BJ (cell line): ENCODE measurements around the gene DBF4B. TPM values are rescaled to one million over a fixed set of nuclear protein-coding genes. Genes with fewer than 3 reads are reported as not detected.
"Not testable (repeated sequence)": the region's sequence is repeated elsewhere in the genome, so short reads cannot be mapped to it uniquely, and the experiment has no call there.

Experiments used
- CTCF ChIA-PET: fragments of 350-600 bp; formaldehyde crosslinking; extraction: SDS; loops from one replicate; lab custom pipeline; 2021; ENCODE audit warnings: antibody characterized with exemption, inconsistent platforms; lab: Yijun Ruan, JAX
- POLR2A ChIA-PET: fragments of 300-600 bp; sonication (Branson Sonifier 250); formaldehyde crosslinking; extraction: SDS; loops from one replicate; lab custom pipeline; 2021; ENCODE audit warnings: antibody characterized with exemption; lab: Charles Lee
- DNase-seq: peaks from one replicate; pipeline ENCODE4 v3.0.0-alpha.2; 2011; ENCODE audit warnings: low read depth
- H3K27me3 ChIP-seq: 2 replicates; pipeline ENCODE4 v1.6.0; 2011; ENCODE audit warnings: low read length; ENCODE audit not compliant: control insufficient read depth, insufficient read depth
- H3K36me3 ChIP-seq: 2 replicates; pipeline ENCODE4 v1.5.1; 2011; ENCODE audit warnings: low read length; ENCODE audit not compliant: control insufficient read depth, insufficient read depth
- H3K4me3 ChIP-seq: 2 replicates; pipeline ENCODE4 v1.5.1; 2011; ENCODE audit warnings: low read depth, mild to moderate bottlenecking, control low read depth, low read length
- CTCF ChIP-seq: IDR thresholded peaks from 2 replicates; pipeline ENCODE4 v1.5.1; 2011; ENCODE audit warnings: low read depth, mild to moderate bottlenecking, control low read depth, inconsistent platforms, low read length, moderate library complexity; ENCODE audit not compliant: insufficient read depth
- polyA plus RNA-seq: library from polyadenylated mRNA; depleted of rRNA; stranded (reverse); fragments of >200 nt; gene quantifications from 2 replicates; pipeline ENCODE4 v1.2.3, GENCODE V29; 2011

The DBF4B gene
- polyA plus RNA-seq, 1 experiment = 9.9 TPM

- CTCF ChIA-PET = interaction anchor here (1.0 to 1.6 kb wide), 3 partner anchors 17 to 165 kb away, joined by 3 to 4 read pairs (median 3); no protein-coding TSS in a partner anchor
- POLR2A ChIA-PET = interaction anchor here (0.6 kb wide), 1 partner anchor 148 kb away, joined by 3 read pairs; no protein-coding TSS in a partner anchor
- TF ChIP-seq CTCF = no peak
Observed at GRCh38 chr17:44688675-44689476, 19.6 kb upstream of the DBF4B start.

DNA sequence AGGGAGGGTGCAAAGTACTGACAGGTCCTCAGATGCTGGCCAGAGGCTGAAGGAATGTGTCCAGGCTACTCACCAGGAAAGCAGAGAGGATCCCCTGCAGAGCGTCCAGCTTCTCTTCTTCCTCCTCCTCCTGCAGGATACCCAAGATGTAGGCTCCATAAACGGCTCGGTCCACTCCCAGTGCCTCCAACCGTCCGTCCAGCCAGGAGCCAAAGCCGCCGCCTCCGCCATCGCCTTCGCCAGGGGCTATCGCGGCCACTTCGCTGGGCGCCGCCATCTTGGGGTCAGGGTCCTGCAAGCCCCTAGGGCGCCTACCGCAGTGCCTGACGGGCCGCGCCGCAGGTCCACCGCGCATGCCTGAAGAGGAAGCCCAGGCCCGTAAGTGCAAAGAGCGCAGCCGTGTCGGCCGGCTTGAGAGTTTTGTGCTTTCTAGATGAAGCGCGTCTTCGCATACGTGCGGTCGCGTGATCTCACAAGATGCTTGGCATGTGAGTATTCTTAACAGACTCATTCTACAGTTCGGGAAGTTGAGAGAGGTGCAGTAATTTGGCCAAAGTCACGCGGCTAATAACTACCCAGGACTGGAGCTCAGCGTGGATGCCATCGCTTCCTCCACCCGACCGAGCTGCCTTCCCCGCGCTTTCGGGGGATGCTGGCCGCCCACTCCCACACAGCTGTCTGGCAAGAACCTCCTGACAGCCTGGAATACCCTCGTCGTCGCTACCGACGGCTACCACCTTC is 18.8 kb upstream of the DBF4B start, which contains the start of gene CCDC43:
CCDC43 (minus strand) TSS at position 300 of the 741 bp plus-strand sequence; CDS start at position 277, 23 bp downstream.
- ChIA-PET POLR2A (no interaction called here), CTCF (interaction anchor here (1.0 to 1.6 kb wide), 3 partner anchors 17 to 166 kb away, joined by 3 to 4 read pairs (median 4); partner anchors contain the start of gene DBF4B)
- Histone ChIP-seq H3K27me3 (no peaks in the 10 kb centered on the region), H3K4me3 (peak within 1 kb of the TSS; percentile 85), H3K36me3 (no peaks in the 10 kb centered on the region)
- DNase-seq = peak; percentile 65
- no peak for TF ChIP-seq CTCF

More at GRCh38 chr17:44688675-44689476, 19.6 kb upstream of the DBF4B start:
- peak overlapping the region; percentile 85 for H3K4me3 ChIP-seq
- H3K27me3 ChIP-seq = no peaks in the 10 kb centered on the region
- DNase-seq = no peak
- H3K36me3 ChIP-seq = 0 out of 2 replicates have a peak, but pooled peaks cover 1% of the 10 kb centered on the region

GRCh38 chr17:44690746-44691306 is 17.6 kb upstream of the DBF4B start:
- POLR2A ChIA-PET, H3K27me3 ChIP-seq, DNase-seq, H3K4me3 ChIP-seq, H3K36me3 ChIP-seq: not testable (repeated sequence)
- 0 out of 2 replicates have a peak, but pooled peaks have one; percentile 11 for TF ChIP-seq CTCF
- CTCF ChIA-PET = interaction anchor here (0.6 to 1.3 kb wide), 4 partner anchors 10 to 52 kb away, joined by 3 to 4 read pairs (median 4); partner anchors contain the start of gene DBF4B

DNA sequence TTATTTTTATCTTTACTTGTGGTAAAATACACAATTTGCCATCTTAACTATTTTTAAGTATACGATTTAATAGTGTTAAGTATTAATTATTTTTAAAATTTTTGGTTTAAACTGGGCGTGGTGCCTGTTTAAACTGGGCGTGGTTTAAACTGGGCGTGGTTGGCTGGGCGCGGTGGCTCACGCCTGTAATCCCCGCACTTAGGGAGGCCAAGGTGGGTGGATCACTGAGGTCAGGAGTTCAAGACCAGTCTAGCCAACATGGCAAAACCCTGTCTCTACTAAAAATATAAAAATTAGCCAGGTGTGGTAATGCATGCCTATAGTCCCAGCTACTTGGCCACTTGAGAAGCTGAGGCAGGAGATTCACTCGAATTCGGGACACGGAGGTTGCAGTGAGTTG is 14.9 kb upstream of the DBF4B start:
- Histone ChIP-seq H3K4me3 (no peak overlapping the region), H3K36me3 (no peaks in the 10 kb centered on the region), H3K27me3 (no peaks in the 10 kb centered on the region)
- ChIA-PET CTCF (no interaction called here), POLR2A (no interaction called here)
- DNase-seq = no peak
- no peak for TF ChIP-seq CTCF

DNA sequence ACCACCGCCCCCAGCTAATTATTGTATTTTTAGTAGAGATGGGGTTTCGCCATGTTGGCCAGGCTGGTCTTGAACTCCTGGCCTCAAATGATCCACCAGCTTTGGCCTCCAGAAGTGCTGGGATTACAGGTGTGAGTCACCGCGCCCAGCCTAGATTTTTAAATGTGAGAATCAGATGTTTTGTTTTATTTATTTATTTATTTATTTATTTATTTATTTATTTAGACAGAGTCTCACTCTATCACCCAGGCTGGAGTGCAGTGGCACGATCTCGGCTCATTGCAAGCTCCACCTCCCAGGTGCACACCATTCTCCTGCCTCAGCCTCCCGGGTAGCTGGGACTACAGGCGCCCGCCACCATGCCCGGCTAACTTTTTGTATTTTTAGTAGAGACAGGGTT is 8.2 kb upstream of the DBF4B start:
- POLR2A ChIA-PET, H3K4me3 ChIP-seq, H3K36me3 ChIP-seq, CTCF ChIA-PET, H3K27me3 ChIP-seq, DNase-seq: not testable (repeated sequence)
